ENCODE results near the gene EPM2AIP1. TPM values are rescaled to one million over a fixed set of nuclear protein-coding genes. Genes with fewer than 3 reads are reported as not detected.

The EPM2AIP1 gene
- total RNA-seq, 2 donors from 2014 or later = 15.7 to 19.5 TPM

- Mint-ChIP-seq H3K9me3 (no peaks in the 10 kb centered on the region), H3K27ac (peak overlapping the region; percentile 70), H3K36me3 (ENCODE audit: low read depth) (no peaks in the 10 kb centered on the region), H3K4me1 (peaks cover 13% of the 10 kb centered on the region), H3K27me3 (ENCODE audit: insufficient read depth) (peaks cover 8% of the 10 kb centered on the region), H3K4me3 (no peak overlapping the region)
- H3K27me3 ChIP-seq (ENCODE audit: control insufficient read depth, insufficient read depth, low read length, poor library complexity, severe bottlenecking) = no peaks in the 10 kb centered on the region
- WGBS, 2 experiments (ENCODE audit: insufficient coverage in 1 of 2, insufficient read length in 1 of 2) = 71 to 87% methylated on average over 1 of the region's 1 CpG
- no peak overlapping the region for H3K27ac ChIP-seq (ENCODE audit: low read depth, low read length)
- H3K36me3 ChIP-seq (ENCODE audit: control insufficient read depth, insufficient read depth, low read length) = no peaks in the 10 kb centered on the region
- H3K9ac ChIP-seq (ENCODE audit: extremely low read depth, low read length, poor library complexity, severe bottlenecking) = no peak overlapping the region
- H3K9me3 ChIP-seq (ENCODE audit: control insufficient read depth, low read length) = peaks cover 5% of the 10 kb centered on the region
- H3K4me1 ChIP-seq (ENCODE audit: control insufficient read depth, insufficient read depth, low read length) = peaks cover 5% of the 10 kb centered on the region
- no peak for DNase-seq
- no peak for TF ChIP-seq CTCF (conservative IDR thresholded peaks at IDR 0.05)
- H3K4me3 ChIP-seq (ENCODE audit: low read length) = no peak overlapping the region
Observed at GRCh38 chr3:36937492-36937891, 55.4 kb downstream of the EPM2AIP1 start.

Other genes starting within 250 kb of the EPM2AIP1 start
- 1 to 10 TPM; 2.1 to 3.9 TPM for gene DCLK3, start 228.6 kb downstream of the EPM2AIP1 start, total RNA-seq
- 10 to 100 TPM in 1 of 2 donors, 1 to 10 TPM in 1; 9.0 to 20.1 TPM for gene TRANK1, start 48.1 kb downstream of the EPM2AIP1 start, total RNA-seq
- gene MLH1, start 387 bp upstream of the EPM2AIP1 start, total RNA-seq = 10 to 100 TPM; 36.4 to 47.0 TPM
- gene LRRFIP2, start 181.5 kb upstream of the EPM2AIP1 start, total RNA-seq = 10 to 100 TPM; 32.6 to 34.6 TPM